Suprapubic skin (tissue), 4 donors: ENCODE measurements around the gene ZBTB7B. TPM values are rescaled to one million over a fixed set of nuclear protein-coding genes. Genes with fewer than 3 reads are reported as not detected.

ENCODE experiments used
- DNase-seq, 2 donors: peaks; one replicate each; pipeline ENCODE4 v3.0.0-alpha.2; 2019; ENCODE audit warnings: low spot score in 2 of 2
- H3K27ac ChIP-seq: fragments of 200-600 bp; sonication (generic); one replicate; pipeline ENCODE4 v1.5.1; 2019
- H3K27me3 ChIP-seq: fragments of 200-600 bp; sonication (generic); one replicate; pipeline ENCODE4 v1.5.1; 2019
- H3K36me3 ChIP-seq: fragments of 200-600 bp; sonication (generic); one replicate; pipeline ENCODE4 v1.5.1; 2019
- H3K4me1 ChIP-seq: fragments of 200-600 bp; sonication (generic); one replicate; pipeline ENCODE4 v1.5.1; 2019
- H3K4me3 ChIP-seq: fragments of 200-600 bp; sonication (generic); one replicate; pipeline ENCODE4 v1.5.1; 2019; ENCODE audit warnings: mild to moderate bottlenecking
- H3K9me3 ChIP-seq: fragments of 200-600 bp; sonication (generic); one replicate; pipeline ENCODE4 v1.5.1; 2019
- EP300 ChIP-seq: sonication (generic); formaldehyde crosslinking; IDR thresholded peaks from one replicate; pipeline ENCODE4 v1.6.1; 2017; ENCODE audit warnings: antibody characterized with exemption
- POLR2A ChIP-seq, 2 donors: fragments of 450-650 bp; IDR thresholded peaks; one replicate each; pipeline ENCODE4 v1.6.1; 2017; ENCODE audit warnings: antibody characterized with exemption in 2 of 2, mild to moderate bottlenecking in 2 of 2, moderate library complexity in 2 of 2
- POLR2AphosphoS5 ChIP-seq, 3 donors: sonication (generic); formaldehyde crosslinking; IDR thresholded peaks; one replicate each; pipeline ENCODE4 v1.6.1; 2017; ENCODE audit warnings: antibody characterized with exemption in 3 of 3
- WGBS: methylation state at CpG from one replicate; pipeline ENCODE4 v1.1.5; 2018; 5-methylcytosine and 5-hydroxymethylcytosine counted together
- total RNA-seq, 4 donors: library from RNA; depleted of rRNA; stranded (reverse); fragments of >200 nt; gene quantifications; one replicate each; pipeline ENCODE4 v1.1.0, GENCODE V29; 2016
- TF ChIP-seq, protein P1 (sequence below), 2 donors: fragments of 200-600 bp in 1 of 2; fragments of 450-650 bp in 1 of 2; sonication (generic) in 1 of 2; IDR thresholded peaks; one replicate each; pipeline ENCODE4 v1.5.1; 2016 to 2019; ENCODE audit warnings: antibody characterized with exemption in 2 of 2, mild to moderate bottlenecking in 1 of 2, moderate library complexity in 1 of 2

ZBTB7B gene
- total RNA-seq, 4 donors from 2014 or later = 238 to 243 (median 239) TPM

DNA sequence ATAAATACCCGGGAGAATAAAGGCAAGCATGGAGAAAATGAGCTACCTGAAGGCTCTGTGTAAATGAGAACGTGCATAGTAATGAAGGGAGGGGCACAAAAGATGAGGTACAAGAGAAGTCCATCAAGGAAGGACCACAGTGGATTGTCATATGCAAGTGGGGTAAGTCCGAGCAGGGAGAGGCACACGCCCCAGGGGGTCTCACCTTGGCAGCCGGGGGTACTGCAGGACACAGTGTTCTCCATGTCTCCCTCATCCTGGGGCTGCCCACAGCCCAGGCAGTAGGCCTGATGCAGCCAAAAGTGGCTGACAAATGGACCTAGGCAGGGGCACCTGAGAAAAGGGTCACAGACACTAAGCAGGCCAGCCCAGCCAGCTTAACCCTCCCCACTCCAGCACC is 21.0 kb downstream of the ZBTB7B start:
- no peak overlapping the region for H3K4me3 ChIP-seq
- no peaks in the 10 kb centered on the region for H3K27me3 ChIP-seq
- H3K27ac ChIP-seq = no peak overlapping the region
- DNase-seq = no peak
- WGBS = 64% methylated on average over 5 of the region's 5 CpGs
- no peak for TF ChIP-seq POLR2AphosphoS5 (IDR thresholded peaks at IDR 0.05)
- TF ChIP-seq, protein P1, sequence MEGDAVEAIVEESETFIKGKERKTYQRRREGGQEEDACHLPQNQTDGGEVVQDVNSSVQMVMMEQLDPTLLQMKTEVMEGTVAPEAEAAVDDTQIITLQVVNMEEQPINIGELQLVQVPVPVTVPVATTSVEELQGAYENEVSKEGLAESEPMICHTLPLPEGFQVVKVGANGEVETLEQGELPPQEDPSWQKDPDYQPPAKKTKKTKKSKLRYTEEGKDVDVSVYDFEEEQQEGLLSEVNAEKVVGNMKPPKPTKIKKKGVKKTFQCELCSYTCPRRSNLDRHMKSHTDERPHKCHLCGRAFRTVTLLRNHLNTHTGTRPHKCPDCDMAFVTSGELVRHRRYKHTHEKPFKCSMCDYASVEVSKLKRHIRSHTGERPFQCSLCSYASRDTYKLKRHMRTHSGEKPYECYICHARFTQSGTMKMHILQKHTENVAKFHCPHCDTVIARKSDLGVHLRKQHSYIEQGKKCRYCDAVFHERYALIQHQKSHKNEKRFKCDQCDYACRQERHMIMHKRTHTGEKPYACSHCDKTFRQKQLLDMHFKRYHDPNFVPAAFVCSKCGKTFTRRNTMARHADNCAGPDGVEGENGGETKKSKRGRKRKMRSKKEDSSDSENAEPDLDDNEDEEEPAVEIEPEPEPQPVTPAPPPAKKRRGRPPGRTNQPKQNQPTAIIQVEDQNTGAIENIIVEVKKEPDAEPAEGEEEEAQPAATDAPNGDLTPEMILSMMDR (IDR thresholded peaks at IDR 0.05) = no peak
- TF ChIP-seq POLR2A (IDR thresholded peaks at IDR 0.05) = no peak
- TF ChIP-seq EP300 = no peak
- H3K4me1 ChIP-seq = peaks cover 33% of the 10 kb centered on the region
- no peaks in the 10 kb centered on the region for H3K36me3 ChIP-seq
- no peaks in the 10 kb centered on the region for H3K9me3 ChIP-seq

DNA sequence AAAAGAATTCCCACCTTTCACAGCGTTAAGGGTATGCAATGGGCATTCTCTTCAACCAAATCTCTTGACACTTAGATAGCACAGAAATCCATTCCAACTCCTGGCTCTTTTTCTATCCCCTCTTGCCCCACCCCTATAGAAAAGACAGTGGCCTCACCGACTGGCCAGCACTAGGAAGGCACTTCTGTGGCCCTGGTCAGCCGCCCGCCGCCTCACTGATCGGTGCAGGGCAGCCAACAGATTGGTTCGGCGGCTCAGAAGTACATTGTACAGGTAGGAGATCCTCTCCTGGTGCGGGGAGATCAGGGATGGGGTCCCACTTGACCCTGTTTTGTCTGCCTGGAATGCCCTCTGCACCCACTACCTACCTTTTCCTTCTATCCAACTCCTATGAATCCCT is 21.7 kb downstream of the ZBTB7B start:
- WGBS = 95% methylated on average over 9 of the region's 9 CpGs
- no peak for TF ChIP-seq POLR2A (IDR thresholded peaks at IDR 0.05)
- TF ChIP-seq, protein P1 (IDR thresholded peaks at IDR 0.05) = no peak
- no peak for TF ChIP-seq POLR2AphosphoS5 (IDR thresholded peaks at IDR 0.05)
- no peak for TF ChIP-seq EP300
- Histone ChIP-seq H3K27me3 (no peaks in the 10 kb centered on the region), H3K27ac (no peak overlapping the region), H3K9me3 (no peaks in the 10 kb centered on the region), H3K4me1 (peaks cover 26% of the 10 kb centered on the region), H3K36me3 (no peaks in the 10 kb centered on the region), H3K4me3 (no peak overlapping the region)
- no peak for DNase-seq

DNA sequence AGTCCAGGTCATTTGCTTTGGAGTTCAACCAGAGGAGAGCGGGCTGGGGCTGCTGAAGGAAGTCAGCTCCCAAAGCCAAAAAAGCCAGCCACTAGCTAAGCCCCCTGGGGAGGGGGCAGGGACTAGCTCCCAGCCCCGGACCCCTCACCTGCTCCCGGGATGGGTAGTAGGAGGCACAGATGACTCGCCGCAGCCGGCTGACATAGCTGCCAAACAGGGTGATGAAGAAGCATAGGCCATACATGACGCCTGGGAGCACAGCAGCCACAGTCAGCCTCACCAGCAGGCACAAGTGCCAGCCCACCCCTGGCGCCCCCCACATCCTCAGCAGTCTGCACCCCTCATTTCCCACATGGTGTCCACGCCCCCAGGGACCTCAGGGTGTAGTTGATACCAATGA is 23.6 kb downstream of the ZBTB7B start:
- DNase-seq = no peak
- no peaks in the 10 kb centered on the region for H3K9me3 ChIP-seq
- H3K4me1 ChIP-seq = peaks cover 13% of the 10 kb centered on the region
- no peak overlapping the region for H3K4me3 ChIP-seq
- 50% methylated on average over 3 of the region's 9 CpGs for whole genome bisulfite sequencing
- no peaks in the 10 kb centered on the region for H3K27me3 ChIP-seq
- no peak for TF ChIP-seq POLR2AphosphoS5 (IDR thresholded peaks at IDR 0.05)
- TF ChIP-seq, protein P1 (IDR thresholded peaks at IDR 0.05) = no peak
- TF ChIP-seq EP300 = no peak
- no peak for TF ChIP-seq POLR2A (IDR thresholded peaks at IDR 0.05)
- no peak overlapping the region for H3K27ac ChIP-seq
- H3K36me3 ChIP-seq = no peaks in the 10 kb centered on the region

DNA sequence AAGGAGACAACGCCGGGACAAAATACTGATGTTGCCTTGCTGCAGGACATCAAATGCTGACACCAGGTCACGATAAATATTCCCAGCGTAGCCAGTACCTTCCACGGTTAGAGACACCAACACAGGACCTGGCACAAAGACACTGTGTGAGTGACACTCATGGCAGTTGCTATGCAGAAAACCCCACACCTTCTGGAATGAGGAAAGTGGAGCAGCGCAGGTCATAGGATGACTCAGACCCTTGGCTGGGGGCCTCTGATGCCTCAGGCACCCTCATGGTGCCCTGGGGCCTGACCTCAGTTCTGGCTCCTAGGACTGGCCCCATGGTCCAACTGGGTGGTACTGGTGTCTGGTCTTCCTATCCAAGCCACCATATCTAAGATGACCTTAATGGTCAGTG is 24.0 kb downstream of the ZBTB7B start:
- Histone ChIP-seq H3K27ac (no peak overlapping the region), H3K4me3 (no peak overlapping the region), H3K4me1 (peaks cover 13% of the 10 kb centered on the region), H3K9me3 (no peaks in the 10 kb centered on the region), H3K27me3 (no peaks in the 10 kb centered on the region), H3K36me3 (no peaks in the 10 kb centered on the region)
- WGBS = 67% methylated on average over 2 of the region's 6 CpGs
- TF ChIP-seq EP300 (no peak), POLR2A (IDR thresholded peaks at IDR 0.05) (no peak), POLR2AphosphoS5 (IDR thresholded peaks at IDR 0.05) (no peak)
- TF ChIP-seq, protein P1 (IDR thresholded peaks at IDR 0.05) = no peak
- DNase-seq = no peak

DNA sequence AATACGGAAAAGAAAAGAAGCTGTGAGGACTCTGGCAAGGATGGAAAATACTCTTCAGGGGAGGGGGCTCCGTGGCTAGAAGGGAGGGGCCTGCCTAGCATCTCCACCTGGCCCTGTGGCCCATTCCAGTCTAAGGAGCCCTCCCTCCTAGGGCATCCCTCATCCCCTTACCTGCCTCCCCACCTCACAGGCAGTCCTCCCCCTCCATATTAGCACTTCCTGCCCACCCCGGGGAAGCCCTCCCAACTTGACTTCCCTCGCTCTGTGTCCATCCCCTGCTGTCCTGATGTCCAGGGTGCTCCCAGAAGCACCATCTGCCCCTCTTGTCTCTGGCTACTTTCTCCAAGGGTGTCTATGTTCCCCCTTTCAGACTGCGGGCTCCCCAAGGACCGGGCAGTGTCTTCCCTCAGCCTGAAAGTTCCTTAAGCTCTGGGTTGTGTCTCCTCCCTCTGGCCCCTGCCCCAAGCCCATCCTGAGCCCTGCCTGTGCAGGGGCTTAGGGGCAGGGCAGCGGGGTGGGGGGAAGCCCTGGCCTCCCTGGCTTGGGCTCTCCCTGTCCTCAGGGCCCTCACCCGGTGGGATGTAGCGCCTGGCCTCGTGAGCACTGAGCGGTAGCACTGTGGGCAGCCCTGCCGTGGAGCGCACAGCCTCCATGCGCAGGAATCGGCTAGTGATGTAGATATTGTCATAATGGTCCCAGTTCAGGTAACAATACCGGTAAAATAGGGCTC is 27.1 kb downstream of the ZBTB7B start:
- Histone ChIP-seq H3K4me1 (peaks cover 4% of the 10 kb centered on the region), H3K9me3 (no peaks in the 10 kb centered on the region), H3K27ac (no peak overlapping the region), H3K27me3 (no peaks in the 10 kb centered on the region), H3K4me3 (no peak overlapping the region), H3K36me3 (no peaks in the 10 kb centered on the region)
- DNase-seq = no peak
- no peak for TF ChIP-seq POLR2A (IDR thresholded peaks at IDR 0.05)
- no peak for TF ChIP-seq EP300
- TF ChIP-seq, protein P1 (IDR thresholded peaks at IDR 0.05) = no peak
- TF ChIP-seq POLR2AphosphoS5 (IDR thresholded peaks at IDR 0.05) = no peak
- WGBS = 81% methylated on average over 6 of the region's 16 CpGs
